ENCODE results near the gene OPALIN. TPM values are rescaled to one million over a fixed set of nuclear protein-coding genes. Genes with fewer than 3 reads are reported as not detected.

OPALIN gene
- total RNA-seq, 1 experiment from 2014 or later, result not detected

- H3K4me1 ChIP-seq (ENCODE audit: insufficient read depth, low read length, poor library complexity, severe bottlenecking), result no peaks in the 10 kb centered on the region
- ChIA-PET CTCF (interaction anchor here (0.6 to 1.6 kb wide), 6 partner anchors 136 to 650 kb away, joined by 3 to 11 read pairs (median 4); partner anchors contain the start of gene TLL2), POLR2A (ENCODE audit: low non-redundant PET) (no interaction called here)
- peak overlapping the region; percentile 41 for H3K4me3 ChIP-seq (ENCODE audit: low read depth, low read length, poor library complexity, severe bottlenecking)
- H3K27ac ChIP-seq (ENCODE audit: low read depth, low read length, poor library complexity, severe bottlenecking), result no peak overlapping the region
- H3K9me3 ChIP-seq (ENCODE audit: low read depth, low read length, poor library complexity, severe bottlenecking), result no peaks in the 10 kb centered on the region
- H3K27me3 ChIP-seq (replicated peaks; ENCODE audit: insufficient read depth, low read depth, low read length, poor library complexity), result no peaks in the 10 kb centered on the region
- TF ChIP-seq, protein P1, sequence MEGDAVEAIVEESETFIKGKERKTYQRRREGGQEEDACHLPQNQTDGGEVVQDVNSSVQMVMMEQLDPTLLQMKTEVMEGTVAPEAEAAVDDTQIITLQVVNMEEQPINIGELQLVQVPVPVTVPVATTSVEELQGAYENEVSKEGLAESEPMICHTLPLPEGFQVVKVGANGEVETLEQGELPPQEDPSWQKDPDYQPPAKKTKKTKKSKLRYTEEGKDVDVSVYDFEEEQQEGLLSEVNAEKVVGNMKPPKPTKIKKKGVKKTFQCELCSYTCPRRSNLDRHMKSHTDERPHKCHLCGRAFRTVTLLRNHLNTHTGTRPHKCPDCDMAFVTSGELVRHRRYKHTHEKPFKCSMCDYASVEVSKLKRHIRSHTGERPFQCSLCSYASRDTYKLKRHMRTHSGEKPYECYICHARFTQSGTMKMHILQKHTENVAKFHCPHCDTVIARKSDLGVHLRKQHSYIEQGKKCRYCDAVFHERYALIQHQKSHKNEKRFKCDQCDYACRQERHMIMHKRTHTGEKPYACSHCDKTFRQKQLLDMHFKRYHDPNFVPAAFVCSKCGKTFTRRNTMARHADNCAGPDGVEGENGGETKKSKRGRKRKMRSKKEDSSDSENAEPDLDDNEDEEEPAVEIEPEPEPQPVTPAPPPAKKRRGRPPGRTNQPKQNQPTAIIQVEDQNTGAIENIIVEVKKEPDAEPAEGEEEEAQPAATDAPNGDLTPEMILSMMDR (conservative IDR thresholded peaks at IDR 0.05; ENCODE audit: low read depth, low read length), result peak; percentile 98
- no peak for TF ChIP-seq EZH2 (IDR thresholded peaks at IDR 0.05; ENCODE audit: borderline replicate concordance, low read depth, low read length, poor library complexity, severe bottlenecking)
- peak; percentile 93 for DNase-seq (ENCODE audit: low spot score)
- intact Hi-C loops (cut with micrococcal nuclease; ENCODE audit: unreplicated experiment), result loop anchor here (2.0 to 10.0 kb wide), 3 partner anchors 270 to 650 kb away; no protein-coding TSS in a partner anchor
- BruUV-seq (replicated peaks), result no TSS peak
- H3K36me3 ChIP-seq (ENCODE audit: insufficient read depth, low read length, poor library complexity, severe bottlenecking), result no peaks in the 10 kb centered on the region
These were observed 16.4 kb upstream of the OPALIN start for GRCh38 chr10:96374985-96375830.

DNA sequence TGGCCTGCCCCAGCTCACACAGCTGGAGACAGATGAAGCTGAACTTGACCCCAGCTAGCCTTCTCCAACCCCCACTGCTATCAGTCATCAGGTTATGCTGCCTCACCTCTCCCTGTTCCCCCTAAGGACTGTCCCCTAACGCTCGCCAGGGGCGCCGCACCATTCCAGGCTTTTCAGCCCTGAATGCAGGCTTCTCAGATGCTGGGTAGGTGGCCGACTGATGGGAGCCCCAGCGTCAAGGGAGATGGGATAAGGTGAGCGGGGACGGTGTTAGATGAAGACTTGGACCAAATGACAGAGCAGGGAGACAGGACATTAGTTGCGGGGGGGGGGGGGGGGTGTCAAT, 15.8 kb upstream of the OPALIN start:
- BruUV-seq (replicated peaks), result no TSS peak
- Histone ChIP-seq H3K9me3 (ENCODE audit: low read depth, low read length, poor library complexity, severe bottlenecking) (no peaks in the 10 kb centered on the region), H3K27me3 (replicated peaks; ENCODE audit: insufficient read depth, low read depth, low read length, poor library complexity) (no peaks in the 10 kb centered on the region), H3K4me3 (ENCODE audit: low read depth, low read length, poor library complexity, severe bottlenecking) (peak overlapping the region; percentile 41), H3K27ac (ENCODE audit: low read depth, low read length, poor library complexity, severe bottlenecking) (no peak overlapping the region), H3K36me3 (ENCODE audit: insufficient read depth, low read length, poor library complexity, severe bottlenecking) (no peaks in the 10 kb centered on the region), H3K4me1 (ENCODE audit: insufficient read depth, low read length, poor library complexity, severe bottlenecking) (no peaks in the 10 kb centered on the region)
- intact Hi-C loops (cut with micrococcal nuclease; ENCODE audit: unreplicated experiment), result loop anchor here (2.0 to 10.0 kb wide), 3 partner anchors 270 to 650 kb away; no protein-coding TSS in a partner anchor
- ChIA-PET CTCF (interaction anchor here (0.9 to 1.6 kb wide), 4 partner anchors 136 to 651 kb away, joined by 4 to 11 read pairs (median 4); no protein-coding TSS in a partner anchor), POLR2A (ENCODE audit: low non-redundant PET) (no interaction called here)
- DNase-seq (ENCODE audit: low spot score), result no peak
- TF ChIP-seq, protein P1 (conservative IDR thresholded peaks at IDR 0.05; ENCODE audit: low read depth, low read length), result no peak
- no peak for TF ChIP-seq EZH2 (IDR thresholded peaks at IDR 0.05; ENCODE audit: borderline replicate concordance, low read depth, low read length, poor library complexity, severe bottlenecking)

DNA sequence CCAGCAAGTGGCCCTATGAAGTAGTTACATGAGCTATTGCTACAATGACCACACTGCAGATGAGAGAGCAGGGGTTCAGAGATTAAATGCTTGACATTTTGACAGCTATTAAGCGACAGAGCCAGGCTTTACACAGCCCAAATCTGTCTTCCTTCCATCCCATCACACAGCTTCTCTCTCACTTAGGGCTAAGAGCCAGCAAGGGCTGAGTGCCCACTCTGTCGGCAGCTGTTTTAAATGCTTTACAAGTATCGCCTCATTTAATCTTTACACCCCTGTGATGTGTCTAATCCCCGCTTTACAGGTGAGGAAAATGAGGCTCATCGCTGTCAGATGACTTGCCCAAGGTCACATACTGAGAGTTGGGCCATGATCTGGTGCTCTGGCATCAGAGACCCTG, 15.2 kb upstream of the OPALIN start:
- no peaks in the 10 kb centered on the region for H3K36me3 ChIP-seq (ENCODE audit: insufficient read depth, low read length, poor library complexity, severe bottlenecking)
- ChIA-PET POLR2A (ENCODE audit: low non-redundant PET) (no interaction called here), CTCF (interaction anchor here (0.9 kb wide), 1 partner anchor 652 kb away, joined by 4 read pairs; no protein-coding TSS in a partner anchor)
- H3K9me3 ChIP-seq (ENCODE audit: low read depth, low read length, poor library complexity, severe bottlenecking), result no peaks in the 10 kb centered on the region
- H3K4me3 ChIP-seq (ENCODE audit: low read depth, low read length, poor library complexity, severe bottlenecking), result no peak overlapping the region
- TF ChIP-seq, protein P1 (conservative IDR thresholded peaks at IDR 0.05; ENCODE audit: low read depth, low read length), result no peak
- TF ChIP-seq EZH2 (IDR thresholded peaks at IDR 0.05; ENCODE audit: borderline replicate concordance, low read depth, low read length, poor library complexity, severe bottlenecking), result no peak
- no TSS peak for BruUV-seq (replicated peaks)
- no peaks in the 10 kb centered on the region for H3K27me3 ChIP-seq (replicated peaks; ENCODE audit: insufficient read depth, low read depth, low read length, poor library complexity)
- no peaks in the 10 kb centered on the region for H3K4me1 ChIP-seq (ENCODE audit: insufficient read depth, low read length, poor library complexity, severe bottlenecking)
- intact Hi-C loops (cut with micrococcal nuclease; ENCODE audit: unreplicated experiment), result loop anchor here (2.0 to 10.0 kb wide), 3 partner anchors 271 to 651 kb away; no protein-coding TSS in a partner anchor
- no peak for DNase-seq (ENCODE audit: low spot score)
- H3K27ac ChIP-seq (ENCODE audit: low read depth, low read length, poor library complexity, severe bottlenecking), result no peak overlapping the region
